Measurements from ENCODE around the gene AADACL4. TPM values are rescaled to one million over a fixed set of nuclear protein-coding genes. Genes with fewer than 3 reads are reported as not detected.
A peak's percentile ranks its signal among the peaks of the same experiment; 100 is the strongest.

AADACL4 gene
- total RNA-seq, 4 donors from 2014 or later: not detected

DNA sequence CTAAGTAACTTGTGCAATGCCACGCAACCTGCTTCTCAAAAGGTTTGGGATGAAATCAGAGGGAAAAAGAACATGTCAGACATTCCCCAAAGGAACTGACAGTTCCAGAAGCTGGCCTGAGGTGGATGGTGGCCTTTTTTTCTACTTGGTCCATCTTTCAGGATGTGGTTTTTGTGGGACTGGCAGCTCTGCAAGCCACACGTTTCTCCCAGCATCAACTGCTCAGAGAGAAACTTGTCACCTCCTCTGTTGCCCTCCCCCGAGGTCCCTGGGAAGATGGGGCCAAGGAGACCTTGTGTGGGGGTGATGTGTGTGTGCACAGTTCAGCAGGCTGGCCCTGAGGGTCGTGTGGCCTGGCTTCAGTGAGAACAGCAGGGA, 23.4 kb upstream of the AADACL4 start:
- Histone ChIP-seq H3K27me3 (no peaks in the 10 kb centered on the region), H3K36me3 (no peaks in the 10 kb centered on the region), H3K27ac (no peak overlapping the region), H3K9me3 (no peaks in the 10 kb centered on the region), H3K4me3 (no peak overlapping the region), H3K4me1 (peaks cover 56% of the 10 kb centered on the region)
- DNase-seq (ENCODE audit: low spot score in 2 of 2): no peak
- TF ChIP-seq POLR2A (IDR thresholded peaks at IDR 0.05) (no peak), POLR2AphosphoS5 (IDR thresholded peaks at IDR 0.05) (no peak), EP300 (IDR thresholded peaks at IDR 0.05) (no peak), CTCF (IDR thresholded peaks at IDR 0.05) (no peak)
- 52% methylated on average over 4 of the region's 4 CpGs for WGBS

GRCh38 chr1:12620931-12621330, 23.0 kb upstream of the AADACL4 start:
- no peaks in the 10 kb centered on the region for H3K36me3 ChIP-seq
- no peak for TF ChIP-seq POLR2A (IDR thresholded peaks at IDR 0.05)
- no peak for TF ChIP-seq EP300 (IDR thresholded peaks at IDR 0.05)
- no peak for TF ChIP-seq POLR2AphosphoS5 (IDR thresholded peaks at IDR 0.05)
- no peak for TF ChIP-seq CTCF (IDR thresholded peaks at IDR 0.05)
- H3K27ac ChIP-seq: no peak overlapping the region
- peaks cover 52% of the 10 kb centered on the region for H3K4me1 ChIP-seq
- no peaks in the 10 kb centered on the region for H3K9me3 ChIP-seq
- no peaks in the 10 kb centered on the region for H3K27me3 ChIP-seq
- WGBS: 89% methylated on average over 8 of the region's 8 CpGs
- DNase-seq (ENCODE audit: low spot score in 2 of 2): no peak
- H3K4me3 ChIP-seq: no peak overlapping the region

- TF ChIP-seq POLR2AphosphoS5 (IDR thresholded peaks at IDR 0.05) (no peak), EP300 (IDR thresholded peaks at IDR 0.05) (no peak), POLR2A (IDR thresholded peaks at IDR 0.05) (no peak)
- Histone ChIP-seq H3K27ac (peak overlapping the region; percentile 45), H3K4me3 (no peak overlapping the region), H3K4me1 (peaks cover 45% of the 10 kb centered on the region), H3K9me3 (no peaks in the 10 kb centered on the region), H3K36me3 (no peaks in the 10 kb centered on the region), H3K27me3 (no peaks in the 10 kb centered on the region)
- DNase-seq (ENCODE audit: low spot score in 2 of 2): no peak
- WGBS: 61% methylated on average over 12 of the region's 15 CpGs
These were observed 22.2 kb upstream of the AADACL4 start for GRCh38 chr1:12621346-12622335.

- Histone ChIP-seq H3K27me3 (no peaks in the 10 kb centered on the region), H3K4me1 (peaks cover 43% of the 10 kb centered on the region), H3K27ac (peak overlapping the region; percentile 45), H3K9me3 (no peaks in the 10 kb centered on the region), H3K4me3 (no peak overlapping the region), H3K36me3 (no peaks in the 10 kb centered on the region)
- WGBS: 72% methylated on average over 9 of the region's 12 CpGs
- TF ChIP-seq EP300 (IDR thresholded peaks at IDR 0.05) (no peak), POLR2A (IDR thresholded peaks at IDR 0.05) (no peak), POLR2AphosphoS5 (IDR thresholded peaks at IDR 0.05) (no peak), CTCF (IDR thresholded peaks at IDR 0.05) (no peak)
- DNase-seq (ENCODE audit: low spot score in 2 of 2): no peak
These were observed 21.4 kb upstream of the AADACL4 start for GRCh38 chr1:12622506-12622905.

- no peak for DNase-seq (ENCODE audit: low spot score in 2 of 2)
- Histone ChIP-seq H3K9me3 (no peaks in the 10 kb centered on the region), H3K4me1 (peaks cover 24% of the 10 kb centered on the region), H3K4me3 (no peak overlapping the region), H3K27ac (no peak overlapping the region), H3K36me3 (no peaks in the 10 kb centered on the region), H3K27me3 (no peaks in the 10 kb centered on the region)
- no peak for TF ChIP-seq POLR2AphosphoS5 (IDR thresholded peaks at IDR 0.05)
- TF ChIP-seq EP300 (IDR thresholded peaks at IDR 0.05): no peak
- TF ChIP-seq POLR2A (IDR thresholded peaks at IDR 0.05): no peak
- TF ChIP-seq CTCF (IDR thresholded peaks at IDR 0.05): no peak
- WGBS: 88% methylated on average over 6 of the region's 6 CpGs
These were observed 18.6 kb upstream of the AADACL4 start for GRCh38 chr1:12625276-12625675.
